Measurements from ENCODE around the gene RBP2.

DNA sequence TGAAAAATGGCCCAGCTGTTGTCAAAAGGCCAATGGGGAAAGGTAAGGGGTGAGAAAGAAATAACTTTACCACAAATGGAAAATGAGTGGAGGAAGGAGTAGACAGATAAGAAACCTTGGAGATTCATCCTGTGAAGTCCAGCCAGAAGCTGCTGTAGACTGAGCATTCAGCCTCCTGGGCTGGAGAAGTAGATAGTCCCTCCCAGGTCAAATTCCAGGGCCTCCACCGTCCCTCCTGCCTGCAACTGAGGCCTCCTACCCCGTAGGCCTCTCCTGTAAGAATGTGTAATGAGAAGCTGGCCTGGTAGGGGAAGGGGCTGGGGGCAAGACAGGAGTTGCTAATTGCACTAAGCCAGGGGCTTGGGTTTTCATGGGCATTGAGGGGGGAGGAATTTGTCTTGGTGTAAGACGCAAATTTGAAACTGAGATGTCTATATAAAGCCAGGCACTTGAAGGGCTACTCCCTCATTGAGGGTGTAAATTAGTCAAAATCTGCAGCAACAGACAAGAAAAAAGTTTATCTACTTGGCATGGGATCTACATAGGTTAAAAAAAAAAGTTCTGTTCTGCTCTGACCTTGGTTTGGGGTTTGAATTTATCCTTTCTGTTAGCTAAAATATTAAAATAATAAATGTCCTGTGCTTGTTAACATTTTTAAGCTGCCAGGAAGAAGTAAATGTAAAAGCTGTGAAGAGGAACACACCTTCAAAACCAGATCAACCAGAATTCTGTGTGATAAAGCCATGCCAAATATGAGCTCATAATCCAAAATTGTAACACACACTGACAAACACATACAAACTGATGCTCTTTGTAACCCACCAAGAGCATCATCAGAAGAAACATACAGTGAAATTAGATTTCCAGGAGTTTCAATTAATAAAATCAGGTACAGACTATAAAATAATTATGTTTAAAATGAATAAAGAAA is 1.7 kb upstream of the RBP2 start:
- TF ChIP-seq, protein P1, sequence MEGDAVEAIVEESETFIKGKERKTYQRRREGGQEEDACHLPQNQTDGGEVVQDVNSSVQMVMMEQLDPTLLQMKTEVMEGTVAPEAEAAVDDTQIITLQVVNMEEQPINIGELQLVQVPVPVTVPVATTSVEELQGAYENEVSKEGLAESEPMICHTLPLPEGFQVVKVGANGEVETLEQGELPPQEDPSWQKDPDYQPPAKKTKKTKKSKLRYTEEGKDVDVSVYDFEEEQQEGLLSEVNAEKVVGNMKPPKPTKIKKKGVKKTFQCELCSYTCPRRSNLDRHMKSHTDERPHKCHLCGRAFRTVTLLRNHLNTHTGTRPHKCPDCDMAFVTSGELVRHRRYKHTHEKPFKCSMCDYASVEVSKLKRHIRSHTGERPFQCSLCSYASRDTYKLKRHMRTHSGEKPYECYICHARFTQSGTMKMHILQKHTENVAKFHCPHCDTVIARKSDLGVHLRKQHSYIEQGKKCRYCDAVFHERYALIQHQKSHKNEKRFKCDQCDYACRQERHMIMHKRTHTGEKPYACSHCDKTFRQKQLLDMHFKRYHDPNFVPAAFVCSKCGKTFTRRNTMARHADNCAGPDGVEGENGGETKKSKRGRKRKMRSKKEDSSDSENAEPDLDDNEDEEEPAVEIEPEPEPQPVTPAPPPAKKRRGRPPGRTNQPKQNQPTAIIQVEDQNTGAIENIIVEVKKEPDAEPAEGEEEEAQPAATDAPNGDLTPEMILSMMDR (IDR thresholded peaks at IDR 0.05) = no peak
- TF ChIP-seq POLR2A (IDR thresholded peaks at IDR 0.05) = no peak

All from uterus (tissue), 2 donors.